GM18517 (cell line): ENCODE measurements around the gene HTR3D.
"Not testable (repeated sequence)": the region's sequence is repeated elsewhere in the genome, so short reads cannot be mapped to it uniquely, and the experiment has no call there.

Experiments
- ATAC-seq: cut with Tn5 transposase; IDR thresholded peaks from one replicate; pipeline ENCODE4 v1.9.1; 2021; ENCODE audit warnings: mild to moderate bottlenecking, moderate library complexity; ENCODE audit not compliant: unreplicated experiment

HTR3D gene

DNA sequence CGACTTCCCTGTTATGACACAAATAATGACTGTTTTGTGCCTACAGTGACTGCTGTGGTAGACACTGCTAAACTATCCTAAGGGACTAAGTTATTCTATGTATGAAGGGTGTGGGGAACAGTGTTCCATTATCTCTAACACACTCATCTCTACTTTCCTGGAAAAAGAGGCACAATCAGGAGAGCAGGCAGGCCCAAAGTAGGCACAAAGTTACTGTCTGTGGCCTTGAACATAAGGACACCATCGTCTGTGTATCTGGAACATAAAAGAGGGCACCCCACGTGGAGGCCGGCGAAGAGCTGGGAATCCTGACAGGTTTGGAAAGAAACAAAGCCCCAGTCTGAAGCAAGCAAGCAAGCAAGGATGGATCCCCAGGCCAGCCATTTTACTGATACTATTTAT, 15.4 kb upstream of the HTR3D start:
- no peak for ATAC-seq

- peak; percentile 45 for ATAC-seq
Observed at GRCh38 chr3:184016811-184017671, 14.5 kb upstream of the HTR3D start.

- peak; percentile 94 for ATAC-seq
Observed at GRCh38 chr3:184017672-184018423, 13.7 kb upstream of the HTR3D start, which contains the start of gene ABCC5. Gene ABCC5 (minus strand): TSS chr3:184017884. CDS start chr3:184014392, 3,492 bp downstream.

GRCh38 chr3:184018424-184018973, 13.0 kb upstream of the HTR3D start:
- ATAC-seq: no peak

GRCh38 chr3:184022323-184022722, 9.2 kb upstream of the HTR3D start:
- no peak for ATAC-seq

GRCh38 chr3:184025256-184025655, 6.3 kb upstream of the HTR3D start:
- not testable (repeated sequence) for ATAC-seq

DNA sequence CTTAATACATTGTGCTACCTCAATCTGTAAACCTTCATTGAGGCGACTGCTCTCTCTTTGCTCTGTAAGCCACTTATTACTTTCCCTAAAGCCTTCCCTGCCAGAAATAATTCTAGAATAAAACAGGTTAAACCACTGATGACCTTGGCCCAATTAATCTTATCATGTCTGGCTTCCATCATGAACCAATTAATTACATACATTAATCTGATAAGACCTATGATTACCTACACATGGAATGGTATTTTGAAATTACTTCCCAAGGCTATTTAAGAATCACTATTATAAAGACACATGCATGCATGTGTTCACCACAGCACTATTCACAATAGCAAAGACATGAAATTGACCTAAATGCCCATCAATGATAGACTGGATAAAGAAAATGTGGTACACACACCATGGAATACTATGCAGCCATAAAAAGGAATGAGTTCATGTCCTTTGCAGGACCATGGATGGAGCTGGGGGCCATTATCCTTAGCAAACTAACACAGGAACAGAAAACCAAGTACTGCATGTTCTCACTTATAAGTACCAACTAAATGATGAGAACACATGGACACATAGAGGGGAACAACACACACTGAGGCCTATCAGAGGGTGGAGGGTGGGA, 3.2 kb upstream of the HTR3D start:
- not testable (repeated sequence) for ATAC-seq

DNA sequence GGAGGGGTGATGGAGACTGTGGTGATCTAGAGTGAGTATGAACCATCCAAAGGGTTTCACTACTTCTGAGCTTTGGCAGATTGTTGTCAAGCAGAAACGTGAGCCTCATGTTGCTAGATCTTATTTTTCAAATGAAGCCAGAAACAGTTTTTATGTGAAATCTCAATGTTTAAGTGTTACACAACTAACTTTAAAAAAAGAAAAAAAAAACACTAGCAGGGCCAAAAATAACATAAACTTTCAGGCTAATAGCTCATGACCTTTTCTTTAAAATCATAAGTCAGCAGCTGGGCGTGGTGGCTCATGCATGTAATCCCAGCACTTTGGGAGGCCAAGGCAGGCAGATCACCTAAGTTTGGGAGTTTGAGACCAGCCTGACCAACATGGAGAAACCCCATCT, 2.1 kb upstream of the HTR3D start:
- ATAC-seq: no peak

- no peak for ATAC-seq
Observed at GRCh38 chr3:184030536-184030935, 1.0 kb upstream of the HTR3D start.

DNA sequence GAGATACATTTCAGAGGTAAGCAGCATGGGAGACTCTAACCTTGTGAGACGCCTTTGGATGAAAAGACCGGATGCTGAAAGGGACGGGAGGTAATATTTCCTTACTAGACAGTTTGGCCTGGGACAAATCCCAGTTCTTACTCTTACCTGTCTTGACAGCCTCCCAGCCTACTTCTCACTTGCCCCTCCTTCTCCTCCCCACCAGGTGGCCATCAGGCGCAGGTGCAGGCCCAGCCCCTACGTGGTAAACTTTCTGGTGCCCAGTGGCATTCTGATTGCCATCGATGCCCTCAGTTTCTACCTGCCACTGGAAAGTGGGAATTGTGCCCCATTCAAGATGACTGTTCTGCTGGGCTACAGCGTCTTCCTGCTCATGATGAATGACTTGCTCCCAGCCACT, 6.3 kb downstream of the HTR3D start:
- no peak for ATAC-seq

DNA sequence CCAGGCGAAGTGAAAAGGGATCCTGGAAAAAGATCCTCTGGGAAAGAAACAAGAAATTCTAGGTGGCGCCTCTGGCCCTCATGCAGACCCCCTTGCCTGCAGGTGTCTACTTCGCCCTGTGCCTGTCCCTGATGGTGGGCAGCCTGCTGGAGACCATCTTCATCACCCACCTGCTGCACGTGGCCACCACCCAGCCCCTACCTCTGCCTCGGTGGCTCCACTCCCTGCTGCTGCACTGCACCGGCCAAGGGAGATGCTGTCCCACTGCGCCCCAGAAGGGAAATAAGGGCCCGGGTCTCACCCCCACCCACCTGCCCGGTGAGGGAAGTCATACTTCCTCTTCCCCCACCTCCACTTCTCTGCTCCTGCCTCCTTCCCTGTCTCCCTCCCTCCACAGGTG, 6.8 kb downstream of the HTR3D start:
- not testable (repeated sequence) for ATAC-seq

- no peak for ATAC-seq
Observed at GRCh38 chr3:184039414-184039813, 7.9 kb downstream of the HTR3D start.

DNA sequence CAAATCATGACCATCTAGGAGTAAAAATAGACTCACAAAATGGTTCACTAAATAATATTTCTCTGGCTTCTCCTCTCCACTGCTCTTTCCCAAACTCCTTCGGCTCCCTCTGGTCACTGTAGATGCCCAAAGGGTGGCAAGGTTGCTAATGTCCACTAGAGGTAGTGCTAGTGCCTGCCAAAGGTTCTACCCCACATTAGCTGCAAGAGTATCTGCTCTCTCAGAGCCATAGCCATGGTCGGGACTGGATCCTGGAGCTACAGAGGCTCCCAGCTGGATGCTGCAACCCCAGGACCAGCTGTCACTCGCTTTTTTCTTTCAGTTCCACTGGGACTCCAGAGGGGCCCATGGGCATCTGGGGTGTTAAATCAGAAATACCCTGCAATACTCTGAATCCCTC, 8.5 kb downstream of the HTR3D start:
- no peak for ATAC-seq

DNA sequence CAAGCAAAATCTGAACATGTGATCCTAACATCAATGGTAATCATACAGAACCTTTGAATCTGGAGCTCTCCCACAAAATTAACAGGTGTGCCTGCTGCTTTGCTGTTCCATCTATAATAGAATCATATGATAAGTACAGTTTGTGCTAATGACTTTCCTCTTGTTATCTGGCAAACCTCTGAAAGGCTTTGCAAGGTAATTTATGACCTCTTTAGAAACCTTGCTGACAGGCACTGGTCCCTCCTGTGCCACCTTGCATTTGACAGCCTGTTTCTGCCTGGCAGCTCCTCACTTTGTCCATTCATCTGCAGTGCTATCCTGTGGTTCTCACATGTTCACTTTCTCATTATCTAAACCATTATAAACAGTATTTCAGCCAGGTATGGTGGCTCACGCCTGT, 11.1 kb downstream of the HTR3D start:
- no peak for ATAC-seq

DNA sequence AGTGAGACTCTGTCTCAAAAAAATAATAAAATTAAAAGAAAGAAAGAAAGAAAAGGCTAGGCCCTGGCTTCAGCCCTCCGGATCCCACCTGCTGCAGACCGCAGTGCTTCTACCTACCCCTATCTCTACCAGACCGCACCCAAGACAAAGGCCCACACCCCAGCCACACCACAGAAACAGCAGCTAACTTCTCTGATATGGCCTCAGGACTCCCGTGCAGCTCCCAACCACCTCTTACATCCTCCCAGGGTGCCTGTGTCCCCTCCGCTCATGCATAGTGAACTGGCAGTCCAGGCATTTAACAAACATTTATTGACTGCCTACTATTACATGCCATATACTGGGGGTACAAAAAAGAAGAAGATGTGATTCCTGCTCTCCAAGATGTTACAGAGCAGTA, 14.5 kb downstream of the HTR3D start:
- no peak for ATAC-seq

DNA sequence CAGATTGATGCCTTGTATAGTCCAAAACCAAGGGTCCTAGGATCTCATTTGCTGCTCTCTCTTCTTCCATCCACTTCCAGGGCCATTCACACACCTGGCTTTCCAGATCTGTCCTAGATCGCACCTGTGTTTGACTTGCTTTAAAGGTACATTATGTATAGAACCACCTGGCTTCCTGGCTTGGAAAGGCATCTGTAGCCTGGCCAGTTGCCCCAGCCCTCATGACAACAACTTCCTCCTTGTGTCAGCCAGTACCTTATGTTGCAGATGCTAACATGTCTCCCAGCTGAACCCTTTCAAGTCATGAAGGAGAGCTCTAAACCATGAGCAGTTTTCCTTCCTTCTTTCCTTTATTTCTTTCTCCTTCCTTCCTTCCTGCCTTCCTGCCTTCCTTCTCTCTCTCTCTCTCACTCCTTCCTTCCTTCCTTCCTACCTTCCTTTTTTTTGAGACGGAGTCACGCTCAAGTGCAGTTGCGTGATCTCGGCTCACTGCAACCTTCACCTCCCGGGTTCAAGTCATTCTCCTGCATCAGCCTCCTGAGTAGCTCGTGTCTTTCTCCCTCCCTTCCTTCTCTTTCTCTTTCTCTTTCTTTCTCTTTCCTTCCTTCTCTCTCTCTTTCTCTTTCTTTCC, 18.8 kb downstream of the HTR3D start:
- no peak for ATAC-seq

GRCh38 chr3:184052767-184053166, 21.2 kb downstream of the HTR3D start, which contains the start of gene HTR3C:
Gene HTR3C (plus strand): TSS chr3:184053047. CDS start chr3:184053081, 34 bp downstream.
- ATAC-seq: no peak

- no peak for ATAC-seq
Observed at GRCh38 chr3:184058029-184058428, 26.5 kb downstream of the HTR3D start.

GRCh38 chr3:184059424-184059823, 27.9 kb downstream of the HTR3D start:
- ATAC-seq: no peak

DNA sequence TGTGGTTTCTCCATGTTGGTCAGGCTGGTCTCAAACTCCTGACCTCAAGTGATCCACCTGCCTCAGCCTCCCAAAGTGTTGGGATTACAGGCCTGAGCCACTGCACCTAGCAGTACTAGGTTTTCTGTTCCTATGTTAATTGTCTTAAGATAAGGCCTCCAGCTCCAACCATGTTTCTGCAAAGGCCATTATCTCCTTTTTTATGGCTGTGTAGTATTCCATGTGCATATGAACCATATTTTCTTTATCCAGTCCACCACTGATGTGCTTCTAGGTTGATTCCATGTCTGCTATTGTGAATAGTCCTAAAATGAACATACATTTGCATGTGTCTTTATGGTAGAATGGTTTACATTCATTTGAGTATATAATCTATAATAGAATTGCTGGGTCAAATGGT, 31.1 kb downstream of the HTR3D start:
- ATAC-seq: no peak

DNA sequence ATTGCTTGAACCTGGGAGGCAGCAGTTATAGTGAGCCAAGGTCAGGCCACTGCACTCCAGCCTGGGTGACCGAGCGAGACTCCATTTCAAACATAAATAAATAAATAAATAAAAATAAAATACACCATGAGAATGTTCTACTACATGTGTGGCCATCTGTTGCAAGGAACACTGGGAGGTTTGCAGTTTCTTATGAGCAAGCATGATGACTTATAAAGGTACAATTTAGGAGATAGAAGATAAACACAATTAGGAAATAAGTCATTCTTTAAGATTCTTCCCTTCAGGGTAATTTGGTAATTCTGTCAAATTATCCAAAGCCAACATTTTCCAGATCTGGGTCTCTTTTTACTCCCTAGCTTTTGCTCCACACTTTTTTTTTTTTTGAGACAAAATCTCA, 34.7 kb downstream of the HTR3D start:
- no peak for ATAC-seq
